Activated B cell treated with CpG ODN at 0.5 μM for 24 hours (primary cell): ENCODE results near the gene ZNF582. TPM values are rescaled to one million over a fixed set of nuclear protein-coding genes. Genes with fewer than 3 reads are reported as not detected.

ENCODE experiments used
- ATAC-seq: fragments of 200-7000 bp; cut with Tn5 transposase; one replicate; pipeline ENCODE4 v1.10.0; 2021; ENCODE audit warnings: low read depth, mild to moderate bottlenecking, moderate library complexity
- CTCF ChIA-PET: fragments of 350-600 bp; sonication (Branson Sonifier 250); formaldehyde crosslinking; loops from one replicate; lab custom pipeline; 2021; ENCODE audit warnings: antibody characterized with exemption; lab: Charles Lee
- POLR2A ChIA-PET: fragments of 350-600 bp; sonication (Branson Sonifier 250); formaldehyde crosslinking; loops from one replicate; lab custom pipeline; 2021; ENCODE audit warnings: antibody characterized with exemption; lab: Charles Lee
- DNase-seq: peaks from one replicate; pipeline ENCODE4 v3.0.0; 2022
- H3K27ac Mint-ChIP-seq: one replicate; pipeline ENCODE4 v1.8.0; 2020; ENCODE audit warnings: mixed read lengths
- H3K27me3 Mint-ChIP-seq: one replicate; pipeline ENCODE4 v1.8.0; 2021; ENCODE audit warnings: mixed read lengths
- H3K36me3 Mint-ChIP-seq: one replicate; pipeline ENCODE4 v1.8.0; 2021; ENCODE audit warnings: low read depth, mixed read lengths
- H3K4me1 Mint-ChIP-seq: one replicate; pipeline ENCODE4 v1.8.0; 2021; ENCODE audit warnings: mixed read lengths
- H3K4me3 Mint-ChIP-seq: one replicate; pipeline ENCODE4 v1.8.0; 2020; ENCODE audit warnings: mild to moderate bottlenecking, mixed read lengths
- H3K9me3 Mint-ChIP-seq: one replicate; pipeline ENCODE4 v1.8.0; 2020; ENCODE audit warnings: mixed read lengths
- intact Hi-C: fragments of 100-400 bp; cut with micrococcal nuclease; formaldehyde crosslinking; loops from one replicate; pipeline ENCODE4 v1.15.1; 2024
- total RNA-seq: library from RNA; stranded (reverse); gene quantifications from 2 replicates; pipeline ENCODE4 v1.2.3, GENCODE V29; 2022
- TF ChIP-seq, protein P1 (sequence below): fragments of 200-600 bp; IDR thresholded peaks from one replicate; pipeline ENCODE4 v1.8.0; 2022; ENCODE audit warnings: antibody characterized with exemption, mild to moderate bottlenecking

Gene ZNF582
- total RNA-seq, 1 donor from 2014 or later, result 7.4 TPM

DNA sequence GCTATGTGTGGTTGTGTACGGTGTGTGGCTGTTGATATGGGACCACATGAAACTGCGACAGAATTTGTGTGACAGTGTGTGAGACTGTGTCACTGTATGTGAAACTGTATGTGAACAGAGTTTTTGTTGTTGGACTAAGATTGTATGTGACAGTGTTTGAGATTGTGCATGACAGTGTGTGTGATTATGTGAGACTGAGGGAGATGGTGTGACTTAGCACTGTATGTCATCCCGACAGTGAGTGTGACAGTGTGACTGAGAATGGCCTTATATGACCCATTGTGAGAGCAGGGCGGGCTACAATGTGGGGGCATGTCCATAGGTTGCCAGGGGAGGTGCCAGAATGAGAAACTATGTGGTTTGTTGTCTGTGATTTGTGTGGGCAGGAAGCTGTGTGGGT is 11.7 kb upstream of the ZNF582 start:
- TF ChIP-seq, protein P1, sequence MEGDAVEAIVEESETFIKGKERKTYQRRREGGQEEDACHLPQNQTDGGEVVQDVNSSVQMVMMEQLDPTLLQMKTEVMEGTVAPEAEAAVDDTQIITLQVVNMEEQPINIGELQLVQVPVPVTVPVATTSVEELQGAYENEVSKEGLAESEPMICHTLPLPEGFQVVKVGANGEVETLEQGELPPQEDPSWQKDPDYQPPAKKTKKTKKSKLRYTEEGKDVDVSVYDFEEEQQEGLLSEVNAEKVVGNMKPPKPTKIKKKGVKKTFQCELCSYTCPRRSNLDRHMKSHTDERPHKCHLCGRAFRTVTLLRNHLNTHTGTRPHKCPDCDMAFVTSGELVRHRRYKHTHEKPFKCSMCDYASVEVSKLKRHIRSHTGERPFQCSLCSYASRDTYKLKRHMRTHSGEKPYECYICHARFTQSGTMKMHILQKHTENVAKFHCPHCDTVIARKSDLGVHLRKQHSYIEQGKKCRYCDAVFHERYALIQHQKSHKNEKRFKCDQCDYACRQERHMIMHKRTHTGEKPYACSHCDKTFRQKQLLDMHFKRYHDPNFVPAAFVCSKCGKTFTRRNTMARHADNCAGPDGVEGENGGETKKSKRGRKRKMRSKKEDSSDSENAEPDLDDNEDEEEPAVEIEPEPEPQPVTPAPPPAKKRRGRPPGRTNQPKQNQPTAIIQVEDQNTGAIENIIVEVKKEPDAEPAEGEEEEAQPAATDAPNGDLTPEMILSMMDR, result no peak
- Mint-ChIP-seq H3K27me3 (no peaks in the 10 kb centered on the region), H3K36me3 (peaks cover 67% of the 10 kb centered on the region), H3K9me3 (peaks cover 42% of the 10 kb centered on the region), H3K27ac (peak overlapping the region; percentile 96), H3K4me3 (peak overlapping the region; percentile 95), H3K4me1 (peaks cover 29% of the 10 kb centered on the region)
- DNase-seq, result no peak
- intact Hi-C loops, result loop anchor here (10.0 kb wide), 1 partner anchor 160 kb away; the partner anchor contains the start of gene ZNF470
- ATAC-seq, result no peak
- ChIA-PET CTCF (interaction anchor here (0.6 kb wide), 1 partner anchor 597 kb away, joined by 3 read pairs; no protein-coding TSS in a partner anchor), POLR2A (no interaction called here)

DNA sequence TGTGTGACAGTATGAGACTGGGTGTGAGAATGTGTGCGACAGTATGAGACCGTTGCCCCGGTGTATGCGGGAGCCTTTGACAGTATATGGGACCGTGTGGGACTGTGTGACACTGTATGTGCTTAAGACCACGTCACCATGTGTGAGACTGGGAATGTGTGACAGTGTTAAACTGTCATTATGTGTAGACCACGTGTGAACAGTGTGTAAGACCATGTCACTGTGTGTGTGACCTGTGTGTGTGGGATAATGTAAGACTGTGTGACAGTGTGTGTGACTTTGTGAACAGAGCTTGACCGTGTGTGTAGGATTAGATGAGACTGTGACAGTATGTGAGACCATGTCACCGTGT is 11.3 kb upstream of the ZNF582 start:
- Mint-ChIP-seq H3K9me3 (peaks cover 41% of the 10 kb centered on the region), H3K4me1 (peaks cover 29% of the 10 kb centered on the region), H3K4me3 (peak overlapping the region; percentile 95), H3K27ac (peak overlapping the region; percentile 96), H3K27me3 (no peaks in the 10 kb centered on the region), H3K36me3 (peaks cover 67% of the 10 kb centered on the region)
- intact Hi-C loops, result loop anchor here (1.0 to 10.0 kb wide), 4 partner anchors 11 to 267 kb away; partner anchors contain the start of genes ZFP28, ZNF470, ZNF582 and ZNF835
- TF ChIP-seq, protein P1, result no peak
- DNase-seq (no peak), ATAC-seq (no peak)
- ChIA-PET CTCF (interaction anchor here (0.6 kb wide), 1 partner anchor 596 kb away, joined by 3 read pairs; no protein-coding TSS in a partner anchor), POLR2A (interaction anchor here (2.0 kb wide), 1 partner anchor 11 kb away, joined by 24 read pairs; the partner anchor contains the start of gene ZNF582)

DNA sequence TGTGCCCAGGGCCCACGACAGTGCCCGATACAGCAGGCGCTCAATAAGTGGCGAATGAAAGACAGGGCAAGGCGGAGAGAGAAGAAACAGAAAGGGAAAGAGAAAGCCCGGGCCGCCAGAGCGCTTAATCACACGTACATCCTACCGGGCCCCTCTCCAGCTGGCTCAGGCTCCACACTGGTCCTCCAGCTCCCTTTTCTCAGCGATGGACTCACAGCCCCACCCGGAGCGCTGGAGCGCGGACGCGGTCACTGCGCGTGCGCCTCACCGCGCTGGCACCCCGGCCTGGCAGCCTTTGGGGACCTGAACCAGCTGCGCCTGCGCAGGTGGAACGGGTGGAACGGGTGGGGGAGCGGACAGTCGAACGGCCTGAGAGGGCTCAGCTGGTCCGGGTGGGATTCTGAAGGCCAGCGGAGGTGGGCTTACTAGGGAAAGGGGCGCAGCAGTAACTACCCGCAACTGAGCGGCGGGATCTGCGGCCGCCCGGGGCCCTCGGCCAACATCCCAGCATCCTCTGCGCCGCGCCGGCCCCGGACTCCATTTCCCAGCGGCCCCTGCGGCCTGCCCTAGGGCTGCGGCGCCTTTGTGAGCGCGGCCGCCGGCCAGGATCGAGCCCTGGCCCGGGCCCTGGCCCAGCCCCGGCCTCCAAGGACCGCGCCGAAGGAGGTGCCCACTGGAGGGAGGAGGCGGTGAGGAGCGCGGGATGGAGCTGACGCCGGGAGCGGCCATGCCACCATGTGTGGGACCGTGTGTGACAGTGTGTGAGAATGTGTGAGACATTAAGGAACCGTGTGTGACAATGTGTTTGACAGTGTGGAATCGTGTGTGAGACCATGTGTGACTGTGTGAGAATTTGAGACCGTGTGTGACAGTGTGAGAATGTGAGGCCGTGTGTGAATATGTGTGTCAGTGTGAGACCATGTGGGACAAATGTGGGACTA is 10.7 kb upstream of the ZNF582 start, which contains the start of gene ZNF583:
ZNF583 (plus strand) TSS at position 569 of the 941 bp plus-strand sequence. CDS start 2,783 bp downstream, outside the sequence.
- CTCF ChIA-PET, result interaction anchor here (0.6 kb wide), 2 partner anchors 11 to 1589 kb away, joined by 3 to 4 read pairs; partner anchors contain the start of gene ZNF582
- Mint-ChIP-seq H3K4me3 (peak within 1 kb of the TSS; percentile 95), H3K9me3 (peaks cover 45% of the 10 kb centered on the region), H3K27me3 (no peaks in the 10 kb centered on the region), H3K36me3 (peaks cover 67% of the 10 kb centered on the region), H3K27ac (peak within 1 kb of the TSS; percentile 96), H3K4me1 (peaks cover 29% of the 10 kb centered on the region)
- DNase-seq (peak; percentile 93), ATAC-seq (peak; percentile 87)
- TF ChIP-seq, protein P1, result no peak
- intact Hi-C loops, result loop anchor here (1.0 to 10.0 kb wide), 5 partner anchors 11 to 267 kb away; partner anchors contain the start of genes ZFP28, ZNF470, ZNF582 and ZNF71
- POLR2A ChIA-PET, result interaction anchor here (0.6 to 2.0 kb wide), 8 partner anchors 10 to 1365 kb away, joined by 3 to 24 read pairs (median 6); partner anchors contain the start of genes U2AF2, ZNF582, ZNF71 and ZNF787

DNA sequence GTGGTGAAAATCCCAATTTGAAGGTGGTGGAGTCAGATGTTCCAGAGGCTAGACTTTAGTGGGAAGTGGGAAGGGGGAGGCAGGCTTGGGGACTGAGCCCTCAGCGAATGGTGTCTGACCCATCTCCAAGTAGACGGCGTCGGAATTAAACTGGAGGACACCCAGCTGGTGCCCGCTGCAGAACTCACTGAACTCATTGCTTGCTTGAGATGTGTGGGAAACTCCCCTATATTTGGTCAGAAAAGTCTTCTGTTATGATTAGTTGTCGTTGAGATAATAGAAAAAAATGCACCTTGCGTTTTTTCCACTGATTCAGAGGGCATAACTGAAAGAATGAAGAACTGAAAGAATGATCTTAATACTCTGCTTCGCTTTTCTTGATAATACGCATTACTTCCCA is 9.9 kb upstream of the ZNF582 start:
- peaks cover 41% of the 10 kb centered on the region for H3K9me3 Mint-ChIP-seq
- DNase-seq (no peak), ATAC-seq (peak; percentile 15)
- peaks cover 29% of the 10 kb centered on the region for H3K4me1 Mint-ChIP-seq
- H3K36me3 Mint-ChIP-seq, result peaks cover 67% of the 10 kb centered on the region
- CTCF ChIA-PET, result interaction anchor here (0.6 kb wide), 1 partner anchor 1590 kb away, joined by 4 read pairs; no protein-coding TSS in a partner anchor
- TF ChIP-seq, protein P1, result no peak
- H3K4me3 Mint-ChIP-seq, result peak overlapping the region; percentile 95
- POLR2A ChIA-PET, result interaction anchor here (1.0 to 2.0 kb wide), 6 partner anchors 9 to 1366 kb away, joined by 4 to 24 read pairs (median 8); partner anchors contain the start of genes U2AF2, ZNF582, ZNF71 and ZSCAN5A
- peak overlapping the region; percentile 96 for H3K27ac Mint-ChIP-seq
- no peaks in the 10 kb centered on the region for H3K27me3 Mint-ChIP-seq
- intact Hi-C loops, result loop anchor here (2.0 to 10.0 kb wide), 2 partner anchors 162 to 192 kb away; partner anchors contain the start of genes ZNF470 and ZNF71
